ENCODE results near the gene RASGEF1C.

The RASGEF1C gene

DNA sequence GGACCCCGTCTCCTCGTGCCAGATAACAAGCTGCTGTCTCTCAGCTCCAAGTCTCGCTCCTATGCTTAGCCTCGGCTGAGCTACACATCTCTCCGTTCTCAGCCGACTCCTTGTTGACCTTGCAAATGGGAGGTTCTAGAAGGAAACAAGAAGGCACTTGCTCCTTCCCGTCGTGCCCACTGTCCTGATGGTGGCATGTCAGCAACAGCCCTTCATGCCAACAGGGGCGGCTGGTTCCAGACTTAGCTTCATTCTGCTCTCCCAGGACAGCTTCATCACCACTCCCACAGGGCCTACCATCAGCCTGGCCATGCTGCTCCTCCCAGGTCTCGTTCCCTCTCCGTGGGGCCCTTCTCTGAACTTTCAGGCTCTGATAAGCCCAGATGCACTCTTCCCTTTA, 13.0 kb upstream of the RASGEF1C start:
- Histone ChIP-seq H3K9ac (ENCODE audit: low read length) (no peak overlapping the region), H3K27ac (ENCODE audit: low read length) (no peak overlapping the region), H3K79me2 (ENCODE audit: low read length) (no peaks in the 10 kb centered on the region), H3K4me2 (ENCODE audit: low read length) (no peak overlapping the region), H3K4me3 (ENCODE audit: low read length) (no peak overlapping the region), H3K9me3 (ENCODE audit: insufficient read depth, low read length) (no peaks in the 10 kb centered on the region), H3K27me3 (ENCODE audit: low read depth, low read length) (no peaks in the 10 kb centered on the region), H3K4me1 (ENCODE audit: low read length) (no peaks in the 10 kb centered on the region), H4K20me1 (ENCODE audit: insufficient read depth, low read length) (no peaks in the 10 kb centered on the region), H2AFZ (ENCODE audit: low read depth, low read length) (no peak overlapping the region), H3K36me3 (replicated peaks; ENCODE audit: low read depth, low read length) (peaks cover 11% of the 10 kb centered on the region)
- TF ChIP-seq, protein P1, sequence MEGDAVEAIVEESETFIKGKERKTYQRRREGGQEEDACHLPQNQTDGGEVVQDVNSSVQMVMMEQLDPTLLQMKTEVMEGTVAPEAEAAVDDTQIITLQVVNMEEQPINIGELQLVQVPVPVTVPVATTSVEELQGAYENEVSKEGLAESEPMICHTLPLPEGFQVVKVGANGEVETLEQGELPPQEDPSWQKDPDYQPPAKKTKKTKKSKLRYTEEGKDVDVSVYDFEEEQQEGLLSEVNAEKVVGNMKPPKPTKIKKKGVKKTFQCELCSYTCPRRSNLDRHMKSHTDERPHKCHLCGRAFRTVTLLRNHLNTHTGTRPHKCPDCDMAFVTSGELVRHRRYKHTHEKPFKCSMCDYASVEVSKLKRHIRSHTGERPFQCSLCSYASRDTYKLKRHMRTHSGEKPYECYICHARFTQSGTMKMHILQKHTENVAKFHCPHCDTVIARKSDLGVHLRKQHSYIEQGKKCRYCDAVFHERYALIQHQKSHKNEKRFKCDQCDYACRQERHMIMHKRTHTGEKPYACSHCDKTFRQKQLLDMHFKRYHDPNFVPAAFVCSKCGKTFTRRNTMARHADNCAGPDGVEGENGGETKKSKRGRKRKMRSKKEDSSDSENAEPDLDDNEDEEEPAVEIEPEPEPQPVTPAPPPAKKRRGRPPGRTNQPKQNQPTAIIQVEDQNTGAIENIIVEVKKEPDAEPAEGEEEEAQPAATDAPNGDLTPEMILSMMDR (IDR thresholded peaks at IDR 0.05; ENCODE audit: low read depth, low read length), result no peak
- TF ChIP-seq EZH2phosphoT487 (IDR thresholded peaks at IDR 0.05; ENCODE audit: low read depth), result no peak

DNA sequence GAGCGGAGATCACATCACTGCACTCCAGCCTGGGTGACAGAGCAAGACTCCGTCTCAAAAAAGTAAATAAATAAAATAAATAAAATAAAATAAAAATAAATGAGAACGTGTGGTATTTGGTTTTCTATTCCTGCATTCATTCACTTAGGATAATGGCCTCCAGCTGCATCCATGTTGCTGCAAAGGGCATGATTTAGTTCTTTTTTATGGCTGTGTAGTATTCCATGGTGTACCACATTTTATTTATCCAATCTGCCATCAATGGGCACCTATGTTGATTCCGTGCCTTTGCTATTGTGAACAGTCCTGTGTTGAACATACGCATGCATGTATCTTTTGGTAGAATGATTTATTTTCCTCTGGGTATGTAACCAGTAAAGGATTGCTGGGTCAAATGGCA, 8.8 kb upstream of the RASGEF1C start:
- Histone ChIP-seq H3K4me3 (ENCODE audit: low read length) (no peak overlapping the region), H3K27ac (ENCODE audit: low read length) (no peak overlapping the region), H3K4me1 (ENCODE audit: low read length) (no peaks in the 10 kb centered on the region), H3K36me3 (replicated peaks; ENCODE audit: low read depth, low read length) (peaks cover 5% of the 10 kb centered on the region), H3K9ac (ENCODE audit: low read length) (no peak overlapping the region), H3K4me2 (ENCODE audit: low read length) (no peak overlapping the region), H4K20me1 (ENCODE audit: insufficient read depth, low read length) (no peaks in the 10 kb centered on the region), H3K27me3 (ENCODE audit: low read depth, low read length) (no peaks in the 10 kb centered on the region), H3K9me3 (ENCODE audit: insufficient read depth, low read length) (no peaks in the 10 kb centered on the region), H3K79me2 (ENCODE audit: low read length) (no peaks in the 10 kb centered on the region), H2AFZ (ENCODE audit: low read depth, low read length) (no peak overlapping the region)
- TF ChIP-seq EZH2phosphoT487 (IDR thresholded peaks at IDR 0.05; ENCODE audit: low read depth), result no peak

DNA sequence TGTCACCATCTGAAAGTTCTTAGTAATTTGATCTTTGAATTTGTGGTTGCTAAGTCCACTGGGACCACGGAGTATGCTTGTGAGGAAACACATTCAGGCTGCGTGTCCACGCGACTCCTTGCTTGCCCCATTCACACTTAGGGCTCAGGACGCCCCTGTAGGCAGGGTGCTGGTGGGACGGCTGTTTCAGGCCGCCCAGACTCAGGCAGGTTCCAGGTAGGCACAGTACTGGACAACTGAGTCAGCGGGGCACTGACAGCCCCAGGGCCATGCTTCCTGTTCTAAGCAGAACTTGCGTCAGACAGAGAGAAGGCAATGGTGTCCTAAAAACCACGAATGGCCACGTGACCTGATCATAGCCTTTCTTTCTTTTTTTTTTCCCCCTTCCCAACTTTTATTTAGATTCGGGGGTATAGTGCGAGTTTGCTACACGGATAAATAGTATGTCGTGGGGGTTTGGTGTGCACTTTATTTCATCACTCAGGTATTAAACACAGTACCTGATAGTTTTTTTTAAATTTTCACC, 7.7 kb upstream of the RASGEF1C start:
- TF ChIP-seq, protein P1 (IDR thresholded peaks at IDR 0.05; ENCODE audit: low read depth, low read length), result no peak
- TF ChIP-seq EZH2phosphoT487 (IDR thresholded peaks at IDR 0.05; ENCODE audit: low read depth), result no peak

DNA sequence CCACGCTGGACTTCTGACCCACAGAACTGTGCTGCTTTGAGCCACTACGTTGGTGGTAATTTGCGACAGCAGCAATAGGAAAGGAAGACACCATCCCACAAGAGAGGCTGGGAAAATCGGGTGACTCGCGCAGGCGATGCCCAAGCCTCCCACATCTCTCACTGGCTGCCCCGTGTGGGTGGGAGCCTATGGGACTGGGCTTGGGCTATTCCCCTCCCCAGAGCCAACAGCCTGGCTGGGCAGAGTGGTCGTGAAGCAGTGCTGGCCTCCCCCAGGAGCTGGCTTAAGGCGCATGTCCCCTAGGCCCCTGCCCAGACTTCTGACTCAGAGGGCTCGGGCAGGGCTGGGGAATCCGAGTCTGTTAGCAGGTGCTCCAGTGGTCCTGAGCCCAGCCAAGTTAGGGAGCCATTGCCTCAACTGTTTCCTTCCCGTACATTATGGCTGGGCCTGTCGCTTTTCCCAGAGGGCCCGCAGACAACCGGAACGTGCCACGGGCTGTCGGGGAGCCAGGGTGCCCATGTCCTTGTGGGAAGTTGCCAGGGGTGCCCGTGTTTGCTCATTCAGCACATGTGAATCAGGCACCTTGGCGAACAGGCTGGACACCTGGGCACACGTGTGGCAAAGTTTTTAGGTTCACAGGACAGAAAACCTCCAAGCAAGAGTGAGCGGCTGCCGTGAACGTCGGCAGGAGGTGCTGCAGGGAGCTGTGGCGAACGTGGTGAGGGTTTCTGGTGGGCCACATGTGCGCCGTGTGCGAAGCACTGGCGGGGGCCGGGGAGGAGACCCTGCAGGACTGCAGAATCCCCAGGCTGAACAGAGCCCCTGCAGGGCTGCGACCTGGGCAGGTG, 7.0 kb upstream of the RASGEF1C start:
- no peaks in the 10 kb centered on the region for H4K20me1 ChIP-seq (ENCODE audit: insufficient read depth, low read length)
- H3K79me2 ChIP-seq (ENCODE audit: low read length), result no peaks in the 10 kb centered on the region
- H3K36me3 ChIP-seq (replicated peaks; ENCODE audit: low read depth, low read length), result peaks cover 3% of the 10 kb centered on the region
- H3K9me3 ChIP-seq (ENCODE audit: insufficient read depth, low read length), result no peaks in the 10 kb centered on the region
- no peak overlapping the region for H3K9ac ChIP-seq (ENCODE audit: low read length)
- no peaks in the 10 kb centered on the region for H3K27me3 ChIP-seq (ENCODE audit: low read depth, low read length)
- no peak overlapping the region for H3K4me2 ChIP-seq (ENCODE audit: low read length)
- H3K27ac ChIP-seq (ENCODE audit: low read length), result no peak overlapping the region
- H2AFZ ChIP-seq (ENCODE audit: low read depth, low read length), result no peak overlapping the region
- no peak overlapping the region for H3K4me3 ChIP-seq (ENCODE audit: low read length)
- no peaks in the 10 kb centered on the region for H3K4me1 ChIP-seq (ENCODE audit: low read length)
- TF ChIP-seq, protein P1 (IDR thresholded peaks at IDR 0.05; ENCODE audit: low read depth, low read length), result no peak
- TF ChIP-seq EZH2phosphoT487 (IDR thresholded peaks at IDR 0.05; ENCODE audit: low read depth), result no peak

More for the DNA sequence above, 7.7 kb upstream of the RASGEF1C start:
- Histone ChIP-seq H2AFZ (ENCODE audit: low read depth, low read length) (no peak overlapping the region), H3K4me2 (ENCODE audit: low read length) (no peak overlapping the region), H3K4me1 (ENCODE audit: low read length) (no peaks in the 10 kb centered on the region), H4K20me1 (ENCODE audit: insufficient read depth, low read length) (no peaks in the 10 kb centered on the region), H3K9me3 (ENCODE audit: insufficient read depth, low read length) (no peaks in the 10 kb centered on the region), H3K27ac (ENCODE audit: low read length) (no peak overlapping the region), H3K9ac (ENCODE audit: low read length) (no peak overlapping the region), H3K36me3 (replicated peaks; ENCODE audit: low read depth, low read length) (peaks cover 3% of the 10 kb centered on the region), H3K4me3 (ENCODE audit: low read length) (no peak overlapping the region), H3K27me3 (ENCODE audit: low read depth, low read length) (no peaks in the 10 kb centered on the region), H3K79me2 (ENCODE audit: low read length) (no peaks in the 10 kb centered on the region)
